PFSK-1 (cell line): ENCODE measurements around the gene ARPIN. TPM values are rescaled to one million over a fixed set of nuclear protein-coding genes. Genes with fewer than 3 reads are reported as not detected.

Source experiments
- FOXP2 ChIP-seq: optimal IDR thresholded peaks from 2 replicates; pipeline ENCODE3; 2011; ENCODE audit warnings: borderline replicate concordance, control low read depth, inconsistent platforms; ENCODE audit not compliant: insufficient read depth; ENCODE audit errors: extremely low read length, extremely low read depth
- POLR2AphosphoS5 ChIP-seq: IDR thresholded peaks from 2 replicates; pipeline ENCODE4 v1.6.1; 2012; ENCODE audit warnings: low read depth, mild to moderate bottlenecking, control low read depth, low read length, moderate library complexity
- SIN3A ChIP-seq: IDR thresholded peaks from 2 replicates; pipeline ENCODE4 v1.6.1; 2012; ENCODE audit warnings: mild to moderate bottlenecking, low read length, moderate library complexity, borderline replicate concordance; ENCODE audit not compliant: insufficient read depth
- TAF1 ChIP-seq: IDR thresholded peaks from 2 replicates; pipeline ENCODE4 v1.6.1; 2012; ENCODE audit warnings: low read length, control low read depth, borderline replicate concordance; ENCODE audit not compliant: insufficient read depth
- polyA plus RNA-seq: library from polyadenylated mRNA; unstranded; fragments of >200 nt; gene quantifications from one replicate; pipeline ENCODE4 v1.2.1, GENCODE V29; 2012; ENCODE audit warnings: low read depth, missing spikeins; ENCODE audit not compliant: insufficient read length
- TF ChIP-seq, protein P1 (sequence below), 2 experiments: IDR thresholded peaks; 2 replicates each; pipeline versions ENCODE4 v1.6.1 to v1.8.0; 2011 to 2012; ENCODE audit warnings: low read depth in 2 of 2, low read length in 2 of 2, control low read depth in 1 of 2, inconsistent platforms in 1 of 2, mild to moderate bottlenecking in 1 of 2, moderate library complexity in 1 of 2; ENCODE audit not compliant: insufficient read depth in 1 of 2

The ARPIN gene
- polyA plus RNA-seq = 0.04 TPM

- TF ChIP-seq, protein P1, sequence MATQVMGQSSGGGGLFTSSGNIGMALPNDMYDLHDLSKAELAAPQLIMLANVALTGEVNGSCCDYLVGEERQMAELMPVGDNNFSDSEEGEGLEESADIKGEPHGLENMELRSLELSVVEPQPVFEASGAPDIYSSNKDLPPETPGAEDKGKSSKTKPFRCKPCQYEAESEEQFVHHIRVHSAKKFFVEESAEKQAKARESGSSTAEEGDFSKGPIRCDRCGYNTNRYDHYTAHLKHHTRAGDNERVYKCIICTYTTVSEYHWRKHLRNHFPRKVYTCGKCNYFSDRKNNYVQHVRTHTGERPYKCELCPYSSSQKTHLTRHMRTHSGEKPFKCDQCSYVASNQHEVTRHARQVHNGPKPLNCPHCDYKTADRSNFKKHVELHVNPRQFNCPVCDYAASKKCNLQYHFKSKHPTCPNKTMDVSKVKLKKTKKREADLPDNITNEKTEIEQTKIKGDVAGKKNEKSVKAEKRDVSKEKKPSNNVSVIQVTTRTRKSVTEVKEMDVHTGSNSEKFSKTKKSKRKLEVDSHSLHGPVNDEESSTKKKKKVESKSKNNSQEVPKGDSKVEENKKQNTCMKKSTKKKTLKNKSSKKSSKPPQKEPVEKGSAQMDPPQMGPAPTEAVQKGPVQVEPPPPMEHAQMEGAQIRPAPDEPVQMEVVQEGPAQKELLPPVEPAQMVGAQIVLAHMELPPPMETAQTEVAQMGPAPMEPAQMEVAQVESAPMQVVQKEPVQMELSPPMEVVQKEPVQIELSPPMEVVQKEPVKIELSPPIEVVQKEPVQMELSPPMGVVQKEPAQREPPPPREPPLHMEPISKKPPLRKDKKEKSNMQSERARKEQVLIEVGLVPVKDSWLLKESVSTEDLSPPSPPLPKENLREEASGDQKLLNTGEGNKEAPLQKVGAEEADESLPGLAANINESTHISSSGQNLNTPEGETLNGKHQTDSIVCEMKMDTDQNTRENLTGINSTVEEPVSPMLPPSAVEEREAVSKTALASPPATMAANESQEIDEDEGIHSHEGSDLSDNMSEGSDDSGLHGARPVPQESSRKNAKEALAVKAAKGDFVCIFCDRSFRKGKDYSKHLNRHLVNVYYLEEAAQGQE (IDR thresholded peaks at IDR 0.05; ENCODE audit: insufficient read depth in 1 of 2, low read depth in 2 of 2, low read length in 2 of 2) = no peak
- no peak for TF ChIP-seq TAF1
- TF ChIP-seq FOXP2 = no peak
- no peak for TF ChIP-seq POLR2AphosphoS5
- no peak for TF ChIP-seq SIN3A
Observed at GRCh38 chr15:89912674-89913396, at the start of gene ARPIN. Gene ARPIN, minus strand, starts transcription at chr15:89912952. Its CDS starts 117 bp downstream, at chr15:89912835.

DNA sequence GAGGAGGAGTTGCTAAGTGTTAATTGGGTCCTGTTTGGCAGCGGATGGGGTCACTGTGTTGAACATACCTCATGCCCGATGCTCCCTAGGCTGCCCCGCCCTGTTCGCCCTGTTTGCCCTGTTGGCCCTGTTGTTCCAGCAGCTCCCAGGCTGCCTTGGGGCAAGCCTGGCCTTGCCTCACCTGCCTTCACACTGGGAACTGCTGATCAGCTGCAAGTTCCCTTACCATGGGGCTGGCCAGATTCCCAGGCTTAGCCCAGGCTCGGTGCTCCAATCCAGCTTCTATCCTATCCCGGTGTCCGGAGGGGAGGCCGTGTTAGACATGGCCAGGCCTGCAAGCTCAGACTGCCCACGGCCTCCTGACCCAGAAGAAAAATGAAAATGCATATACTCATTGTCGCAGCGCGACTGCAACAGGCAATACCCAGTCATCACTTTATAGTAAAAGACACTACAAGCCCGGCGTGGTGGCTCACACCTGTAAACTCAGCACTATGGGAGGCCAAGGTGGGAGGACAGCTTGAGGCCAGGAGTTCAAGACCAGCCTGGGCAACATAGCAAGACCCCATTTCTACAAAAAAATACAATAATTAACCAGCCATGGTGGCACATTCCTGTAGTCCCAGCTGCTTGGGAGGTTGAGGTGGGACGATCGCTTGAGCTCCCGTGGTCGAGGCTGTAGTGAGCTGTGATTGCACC lies 45.5 kb upstream of the ARPIN start:
- TF ChIP-seq POLR2AphosphoS5 (no peak), FOXP2 (no peak), SIN3A (no peak), TAF1 (no peak)

DNA sequence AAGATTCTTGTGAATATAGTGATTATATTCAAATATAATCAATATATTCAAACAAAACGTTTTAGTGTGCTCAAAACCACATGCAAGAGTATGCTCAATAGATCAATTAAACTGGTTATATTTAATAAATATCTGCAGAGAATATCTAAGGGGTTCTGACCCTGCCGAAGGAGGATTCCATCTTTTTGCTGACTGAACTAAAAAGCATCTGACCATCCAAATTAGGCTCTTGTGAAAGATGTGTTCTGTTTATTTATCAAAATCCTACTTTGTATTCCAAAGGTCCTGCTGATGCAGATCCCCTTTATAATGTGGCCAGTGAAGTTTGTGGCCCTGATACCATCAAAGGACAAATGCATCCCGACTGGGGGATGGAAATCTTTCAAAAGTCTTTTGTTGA lies 41.8 kb upstream of the ARPIN start:
- TF ChIP-seq, protein P1 (IDR thresholded peaks at IDR 0.05; ENCODE audit: insufficient read depth in 1 of 2, low read depth in 2 of 2, low read length in 2 of 2) = no peak
- no peak for TF ChIP-seq TAF1
- TF ChIP-seq SIN3A = no peak
- no peak for TF ChIP-seq FOXP2
- TF ChIP-seq POLR2AphosphoS5 = no peak

GRCh38 chr15:89948796-89949195 lies 36.0 kb upstream of the ARPIN start:
- TF ChIP-seq POLR2AphosphoS5 = no peak
- TF ChIP-seq, protein P1 (IDR thresholded peaks at IDR 0.05; ENCODE audit: insufficient read depth in 1 of 2, low read depth in 2 of 2, low read length in 2 of 2) = no peak
- TF ChIP-seq FOXP2 = no peak
- no peak for TF ChIP-seq TAF1

GRCh38 chr15:89947385-89947784 lies 34.6 kb upstream of the ARPIN start:
- TF ChIP-seq FOXP2 = no peak
- no peak for TF ChIP-seq TAF1
- TF ChIP-seq POLR2AphosphoS5 = no peak
- TF ChIP-seq SIN3A = no peak
- TF ChIP-seq, protein P1 (IDR thresholded peaks at IDR 0.05; ENCODE audit: insufficient read depth in 1 of 2, low read depth in 2 of 2, low read length in 2 of 2) = no peak
